Lower leg skin (tissue), 3 donors: ENCODE data around the gene KRT3.

Experiments
- CTCF ChIP-seq, 3 donors: fragments of 450-650 bp; IDR thresholded peaks; one replicate each; pipeline ENCODE4 v1.5.1; 2016; ENCODE audit warnings: antibody characterized with exemption in 3 of 3, mild to moderate bottlenecking in 3 of 3, moderate library complexity in 2 of 3
- POLR2A ChIP-seq, 2 donors: fragments of 450-650 bp; IDR thresholded peaks; one replicate each; pipeline ENCODE4 v1.6.1; 2016 to 2017; ENCODE audit warnings: antibody characterized with exemption in 2 of 2, mild to moderate bottlenecking in 1 of 2, moderate library complexity in 1 of 2

GRCh38 chr12:52767020-52767379 is 28.9 kb downstream of the KRT3 start:
- TF ChIP-seq CTCF (IDR thresholded peaks at IDR 0.05) (no peak), POLR2A (IDR thresholded peaks at IDR 0.05) (no peak)
